Limb (tissue), 2 donors: ENCODE data around the gene PTGER3.
"Not testable (repeated sequence)": the region's sequence is repeated elsewhere in the genome, so short reads cannot be mapped to it uniquely, and the experiment has no call there.

Experiments
- DNase-seq, 2 donors: peaks; one replicate each; pipeline ENCODE4 v3.0.0-alpha.2; 2016; ENCODE audit errors: extremely low spot score in 2 of 2

Gene PTGER3

DNA sequence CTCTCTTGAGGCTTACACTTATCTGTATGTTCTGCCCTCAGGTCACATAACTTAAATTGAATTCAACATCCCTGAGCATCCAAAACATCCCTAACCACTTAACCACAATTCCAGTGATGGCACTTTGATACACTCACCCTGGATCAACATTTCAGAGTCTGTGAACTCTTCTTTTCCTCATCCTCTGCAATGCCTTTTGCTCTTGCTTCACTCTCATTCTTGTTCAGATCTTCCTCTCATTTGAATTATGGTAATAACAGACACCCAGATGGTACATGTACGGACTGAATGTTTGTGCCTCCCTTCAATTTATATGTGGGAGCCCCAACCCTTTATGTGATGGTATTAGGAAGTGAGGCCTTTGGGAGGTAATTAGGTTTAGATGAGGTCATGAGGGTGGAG lies 33.4 kb downstream of the PTGER3 start:
- DNase-seq: no peak

DNA sequence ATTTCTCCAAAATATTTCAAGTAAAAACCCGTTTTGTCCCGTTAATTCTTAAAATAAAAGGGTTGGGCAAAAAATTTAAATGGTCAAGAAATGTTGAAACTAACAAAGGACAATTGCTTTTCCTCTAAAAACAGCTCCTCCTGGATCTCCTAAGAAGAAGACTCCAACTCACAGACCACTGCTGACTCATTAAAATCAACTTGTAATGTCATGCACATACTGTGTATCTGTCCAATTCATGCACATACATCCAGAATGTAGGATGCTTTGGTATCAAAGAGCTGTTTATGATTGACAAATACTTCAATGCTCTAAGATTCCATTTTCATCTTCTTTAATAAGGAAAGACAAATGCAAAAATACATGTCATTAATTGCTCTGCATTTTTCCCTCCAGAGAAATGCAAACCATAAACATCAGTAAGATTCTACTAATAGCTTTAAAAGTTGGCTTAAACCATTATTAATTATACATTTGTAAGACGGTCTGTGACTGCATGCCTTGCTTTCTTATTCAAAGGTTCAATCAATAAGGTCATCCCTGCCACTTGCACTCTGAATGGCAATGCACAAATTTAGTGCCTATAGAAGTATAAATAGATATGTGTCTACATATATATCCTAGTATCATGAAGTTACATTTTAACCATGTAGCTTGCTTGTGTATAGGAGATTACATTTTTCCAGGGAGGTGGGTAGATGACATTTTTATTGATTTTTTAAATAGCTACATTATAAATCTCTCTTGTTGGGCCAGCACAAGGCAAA lies 44.7 kb downstream of the PTGER3 start:
- DNase-seq: no peak

- no peak for DNase-seq
Observed at GRCh38 chr1:71001624-71002023, 46.0 kb downstream of the PTGER3 start.

DNA sequence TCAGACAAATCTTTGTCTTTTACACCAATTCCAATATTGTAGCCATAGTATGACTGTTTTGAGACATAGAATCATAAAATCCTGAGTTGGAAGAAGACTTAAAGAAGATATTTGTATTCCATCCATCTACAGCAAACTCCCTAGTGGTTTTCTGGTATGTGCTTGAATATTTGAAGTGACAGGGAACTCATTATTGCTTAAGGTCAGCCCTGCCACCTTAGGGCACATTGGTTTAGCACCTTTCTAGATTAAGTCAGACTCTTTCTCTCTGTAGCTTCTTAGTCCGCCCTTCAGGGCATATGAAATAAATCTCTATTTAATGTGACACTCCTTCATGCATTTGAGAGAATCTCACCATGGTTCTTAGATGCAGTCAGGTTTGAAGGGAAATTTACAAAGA lies 49.8 kb downstream of the PTGER3 start:
- DNase-seq: no peak

- no peak for DNase-seq
Observed at GRCh38 chr1:70994753-70995268, 52.8 kb downstream of the PTGER3 start.

DNA sequence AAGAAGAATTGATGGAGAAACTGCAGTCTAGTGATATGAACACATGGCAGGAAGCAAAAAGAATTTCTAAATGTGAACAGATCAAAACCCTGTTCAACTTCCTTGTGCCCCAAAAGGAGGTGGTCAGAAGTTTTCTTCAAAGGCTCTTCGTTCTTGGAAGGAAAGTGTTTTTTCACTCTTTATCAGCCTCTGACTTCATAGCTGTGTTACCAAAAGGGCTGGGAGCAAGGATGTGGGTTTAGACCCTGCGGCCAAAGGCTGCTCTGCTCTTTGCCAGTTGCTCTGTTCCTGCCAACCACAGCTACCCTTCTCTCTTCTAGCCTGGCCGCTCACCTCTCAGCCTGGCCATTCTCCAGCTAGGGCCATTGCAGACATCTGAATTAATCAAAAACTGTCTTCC lies 53.8 kb downstream of the PTGER3 start:
- no peak for DNase-seq

DNA sequence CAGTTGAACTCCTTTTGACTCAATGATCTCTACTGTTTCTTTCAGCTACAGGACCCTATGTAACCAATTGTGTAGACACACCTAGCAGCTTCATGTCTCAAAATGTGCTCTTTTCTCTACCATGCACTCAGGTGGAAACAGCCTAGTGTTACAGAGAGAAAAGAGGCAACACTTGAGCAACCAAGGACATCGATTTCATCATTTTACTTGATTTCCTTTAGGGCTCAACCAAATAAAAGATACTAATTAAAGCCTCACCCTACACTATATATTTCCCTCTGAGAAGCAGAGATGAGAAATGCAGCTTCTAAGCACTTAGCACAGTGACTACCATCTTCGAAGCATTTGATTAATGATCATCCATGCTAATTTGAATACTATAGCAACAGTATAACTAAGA lies 55.1 kb downstream of the PTGER3 start:
- no peak for DNase-seq

DNA sequence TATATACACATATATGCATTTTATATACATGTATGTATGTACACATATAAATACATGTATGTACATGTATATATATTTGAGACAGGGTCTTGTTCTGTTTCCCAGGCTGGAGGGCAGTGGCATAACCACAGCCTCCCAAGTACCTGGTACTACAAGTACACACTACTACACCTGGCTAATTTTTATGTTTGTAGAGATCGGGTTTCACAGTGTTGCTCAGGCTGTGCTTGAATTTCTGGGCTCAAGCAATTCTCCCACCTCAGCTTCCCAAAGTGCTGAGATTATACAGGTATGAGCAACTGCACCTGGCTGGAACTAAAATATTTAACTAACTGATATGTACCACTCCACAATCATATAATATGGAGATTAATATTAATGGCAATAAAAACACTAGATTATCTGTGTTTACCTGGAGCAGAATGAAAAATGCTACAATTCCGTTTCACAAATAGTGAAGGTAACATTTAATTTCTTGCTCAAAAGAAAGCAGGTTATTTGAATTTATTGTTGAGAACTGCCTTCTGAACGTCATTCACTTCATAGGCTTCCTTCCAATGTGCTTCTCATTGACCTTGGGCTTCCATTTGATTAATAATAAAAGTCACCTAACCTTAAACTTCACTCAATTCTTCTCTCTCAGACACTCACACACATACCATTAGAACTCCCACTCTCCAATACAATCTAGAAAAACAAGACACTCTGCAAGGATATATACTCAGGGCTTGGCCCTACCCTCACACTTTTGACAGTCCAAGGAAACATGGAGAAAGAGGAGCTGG lies 57.0 kb downstream of the PTGER3 start:
- DNase-seq: no peak

DNA sequence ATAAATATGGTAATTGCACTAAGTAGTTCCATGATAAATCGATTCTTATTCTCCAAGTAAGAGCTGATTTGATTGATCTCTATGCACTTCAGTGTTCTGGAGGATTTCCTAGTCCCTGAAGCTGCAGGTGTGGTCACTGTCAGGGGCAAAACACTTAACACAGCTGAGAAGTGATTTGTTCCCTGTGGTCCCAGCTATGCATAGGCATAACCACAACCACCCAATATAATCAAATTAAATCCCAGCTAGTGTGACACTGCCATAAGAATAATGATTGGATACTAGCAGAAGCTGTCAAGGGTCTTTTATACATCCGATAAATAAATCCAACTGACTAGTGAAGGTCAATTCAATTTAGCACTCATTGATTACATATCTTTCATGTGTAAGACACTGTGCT lies 60.1 kb downstream of the PTGER3 start:
- DNase-seq: no peak

DNA sequence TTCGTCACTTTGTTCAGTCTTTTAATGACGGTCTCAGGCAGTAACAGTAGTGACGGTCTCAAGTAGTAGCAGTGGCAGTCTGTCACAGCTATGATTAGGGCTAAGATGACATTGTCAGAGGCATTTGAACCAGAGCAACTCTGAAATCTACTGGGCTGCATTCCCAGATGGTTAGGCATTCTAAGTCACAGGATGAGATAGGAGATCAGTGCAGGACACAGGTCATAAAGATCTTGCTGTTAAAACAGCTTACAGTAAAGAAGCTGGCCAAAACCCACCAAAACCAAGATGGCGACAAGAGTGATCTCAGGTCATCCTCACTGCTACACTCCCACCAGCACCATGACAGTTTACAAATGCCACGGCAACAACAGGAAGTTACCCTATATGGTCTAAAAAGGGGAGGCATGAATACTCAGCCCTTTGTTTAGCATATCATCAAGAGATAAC lies 61.8 kb downstream of the PTGER3 start:
- DNase-seq: not testable (repeated sequence)

DNA sequence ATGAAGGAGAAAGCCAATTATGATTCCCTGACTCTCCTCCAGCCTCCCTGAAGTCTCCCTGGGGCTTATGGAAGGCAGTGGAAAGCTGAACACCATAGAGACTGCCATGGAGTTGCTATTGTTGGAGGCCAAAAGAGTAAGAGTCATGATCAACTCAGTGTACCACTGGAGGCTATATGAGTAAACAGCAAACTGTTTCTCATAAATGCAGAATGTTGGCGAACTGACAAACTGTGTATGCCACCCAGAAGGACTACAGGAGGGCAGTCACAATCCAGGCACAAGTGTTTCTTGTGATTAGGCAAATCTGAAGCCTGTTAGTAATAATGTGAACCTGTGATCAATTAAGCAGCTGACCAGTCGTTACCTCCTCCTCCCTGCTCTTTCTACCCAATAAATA lies 62.3 kb downstream of the PTGER3 start:
- not testable (repeated sequence) for DNase-seq

DNA sequence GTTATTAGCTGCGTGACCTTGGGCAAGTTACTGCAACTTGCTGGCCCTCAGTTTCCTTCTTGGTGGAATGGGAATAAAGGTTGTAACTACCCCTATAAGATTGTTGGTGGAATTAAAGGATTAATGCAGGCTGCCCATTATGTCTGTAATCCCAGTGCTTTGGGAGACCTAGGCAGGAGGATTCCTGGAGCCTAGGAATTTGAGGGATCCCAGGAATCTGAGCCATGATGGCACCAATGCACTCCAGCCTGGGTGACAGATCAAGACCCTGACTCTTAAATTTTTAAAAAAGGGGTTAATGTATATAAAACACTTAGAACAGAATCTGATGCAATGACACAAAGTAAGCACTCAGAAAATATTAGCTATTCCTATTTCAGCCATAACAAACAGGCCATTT lies 67.3 kb downstream of the PTGER3 start:
- DNase-seq: no peak

DNA sequence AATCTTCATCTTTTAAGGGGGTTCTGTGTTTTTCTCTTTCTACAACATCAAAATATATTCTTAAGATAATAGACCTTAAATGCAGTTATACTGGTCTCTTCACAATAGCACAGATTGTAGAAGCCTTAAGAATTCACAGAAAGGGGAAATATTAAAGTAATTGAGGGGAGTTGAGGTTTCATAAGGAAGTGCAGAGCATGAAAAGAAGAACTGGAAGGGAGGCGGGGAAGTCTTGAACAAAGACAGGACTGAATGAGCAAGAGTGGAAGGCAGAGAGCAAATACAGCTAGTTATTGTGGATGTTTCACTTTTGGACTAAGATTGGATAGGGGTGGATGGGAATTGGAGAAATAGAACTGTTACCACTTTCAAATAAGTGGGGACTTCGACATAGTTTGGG lies 67.7 kb downstream of the PTGER3 start:
- no peak for DNase-seq

GRCh38 chr1:70979313-70979712 lies 68.3 kb downstream of the PTGER3 start:
- no peak for DNase-seq

GRCh38 chr1:70978623-70979022 lies 69.0 kb downstream of the PTGER3 start:
- DNase-seq: no peak

DNA sequence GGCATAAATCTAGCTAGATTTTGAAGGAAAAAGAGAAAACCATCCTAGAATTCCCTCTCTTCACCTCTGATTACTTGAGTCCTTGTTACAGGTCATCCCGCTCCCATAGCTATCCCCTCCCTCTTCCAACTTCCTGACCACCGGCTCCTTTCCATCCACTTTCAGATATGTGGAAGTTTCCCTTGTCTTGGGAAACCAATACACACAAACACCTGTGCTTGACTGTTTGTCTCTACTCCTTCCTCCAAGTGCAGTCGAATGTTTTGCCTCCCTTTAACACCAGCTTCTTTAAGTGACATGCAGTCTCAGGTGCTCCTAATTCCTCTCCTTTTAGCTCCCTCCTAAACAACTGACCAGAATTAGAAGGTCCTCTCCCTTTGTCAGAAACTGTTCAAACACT lies 70.0 kb downstream of the PTGER3 start:
- no peak for DNase-seq

GRCh38 chr1:70977041-70977440 lies 70.6 kb downstream of the PTGER3 start:
- DNase-seq: no peak

- no peak for DNase-seq
Observed at GRCh38 chr1:70973754-70974153, 73.9 kb downstream of the PTGER3 start.

GRCh38 chr1:70970407-70970806 lies 77.2 kb downstream of the PTGER3 start:
- DNase-seq: no peak

DNA sequence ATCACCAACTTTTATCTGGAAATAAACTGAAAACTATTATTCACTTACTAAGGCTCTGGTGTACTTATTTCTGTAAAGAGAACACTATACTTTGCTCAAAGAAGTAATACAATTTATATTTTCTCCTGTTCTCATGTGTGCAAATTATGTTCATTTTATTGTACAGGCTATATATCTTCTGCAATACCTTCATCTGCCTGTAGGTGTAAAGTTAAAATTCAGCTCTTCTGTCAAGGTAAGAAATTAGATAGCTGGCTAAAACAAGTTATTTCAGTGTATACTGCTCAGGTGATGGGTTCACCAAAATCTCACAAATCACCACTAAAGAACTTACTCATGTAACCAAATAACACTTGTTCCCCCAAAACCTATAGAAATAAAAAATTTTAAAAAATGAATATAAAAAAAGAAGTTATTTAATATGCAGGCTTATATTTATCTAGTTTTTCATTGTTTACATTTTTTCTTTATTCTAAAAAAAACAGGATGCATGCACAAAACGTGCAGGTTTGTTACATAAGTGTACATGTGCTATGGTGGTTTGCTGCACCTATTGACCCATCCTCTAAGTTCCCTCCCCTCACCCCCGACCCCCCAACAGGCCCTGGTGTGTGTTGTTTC lies 81.5 kb downstream of the PTGER3 start:
- no peak for DNase-seq

GRCh38 chr1:70963374-70963773 lies 84.2 kb downstream of the PTGER3 start:
- DNase-seq: no peak

- DNase-seq: no peak
Observed at GRCh38 chr1:70961374-70961975, 86.1 kb downstream of the PTGER3 start.
